Activated T-cell treated with anti-CD3 and anti-CD28 coated beads, Interleukin-2, amount 50 U/mL, for 4 hours (primary cell): Measurements from ENCODE around the gene CACNA1F. TPM values are rescaled to one million over a fixed set of nuclear protein-coding genes. Genes with fewer than 3 reads are reported as not detected.
A peak's percentile ranks its signal among the peaks of the same experiment; 100 is the strongest.

ENCODE experiments used
- ATAC-seq, 2 donors: fragments of 200-7000 bp; cut with Tn5 transposase; one replicate each; pipeline ENCODE4 v1.10.0; 2021
- DNase-seq: peaks from one replicate; pipeline ENCODE4 v3.0.0-alpha.2; 2020
- H3K27me3 Mint-ChIP-seq: one replicate; pipeline ENCODE4 v1.8.0; 2021; ENCODE audit warnings: low read depth, mixed read lengths
- H3K36me3 Mint-ChIP-seq: one replicate; pipeline ENCODE4 v1.8.0; 2022; ENCODE audit warnings: mixed read lengths; ENCODE audit not compliant: insufficient read depth
- H3K4me1 Mint-ChIP-seq: one replicate; pipeline ENCODE4 v1.8.0; 2021; ENCODE audit warnings: low read depth, mixed read lengths
- H3K4me3 Mint-ChIP-seq: one replicate; pipeline ENCODE4 v1.8.0; 2021; ENCODE audit warnings: mild to moderate bottlenecking, moderate library complexity, mixed read lengths
- H3K9me3 Mint-ChIP-seq: one replicate; pipeline ENCODE4 v1.8.0; 2021; ENCODE audit warnings: mixed read lengths
- total RNA-seq, 3 donors: library from RNA; stranded (reverse); gene quantifications; one replicate each; pipeline ENCODE4 v1.2.1, GENCODE V29; 2021

CACNA1F gene
- under 1 TPM in 2 of 3 donors, not detected in 1; 0.13 to 0.19 TPM for total RNA-seq

- Mint-ChIP-seq H3K4me1 (peaks cover 35% of the 10 kb centered on the region), H3K4me3 (no peak within 1 kb of the TSS)
Observed at GRCh38 chrX:49233176-49233575, at the start of gene CACNA1F. CACNA1F (minus strand) TSS chrX:49233340; CDS start chrX:49233309, 31 bp downstream.

DNA sequence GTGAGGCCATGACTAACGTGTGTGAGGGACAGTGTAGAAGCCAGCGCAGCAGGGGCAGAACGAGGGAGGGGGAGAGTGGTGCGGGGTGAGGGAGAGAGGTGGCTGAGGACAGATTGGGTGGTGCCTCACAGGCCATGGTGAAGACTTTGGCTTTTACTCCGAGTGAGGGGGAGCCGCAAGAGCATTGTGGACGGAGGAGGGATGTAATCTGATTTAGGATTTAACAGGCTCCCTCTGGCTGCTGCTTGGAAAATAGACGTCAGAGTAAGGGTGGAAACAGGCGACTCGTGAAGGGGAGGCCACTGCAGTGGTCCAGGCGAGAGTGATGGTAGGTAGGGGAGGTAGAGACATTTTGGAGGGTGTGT is 49.5 kb upstream of the CACNA1F start:
- peaks cover 43% of the 10 kb centered on the region for H3K4me1 Mint-ChIP-seq
- H3K27me3 Mint-ChIP-seq: no peaks in the 10 kb centered on the region
- DNase-seq: no peak
- no peaks in the 10 kb centered on the region for H3K36me3 Mint-ChIP-seq
- H3K4me3 Mint-ChIP-seq: no peak overlapping the region
- ATAC-seq: no peak
- no peaks in the 10 kb centered on the region for H3K9me3 Mint-ChIP-seq

More at GRCh38 chrX:49233176-49233575, at the start of gene CACNA1F:
- no peak for ATAC-seq
- H3K27me3 Mint-ChIP-seq: no peaks in the 10 kb centered on the region
- no peaks in the 10 kb centered on the region for H3K9me3 Mint-ChIP-seq
- no peak for DNase-seq
- no peaks in the 10 kb centered on the region for H3K36me3 Mint-ChIP-seq

DNA sequence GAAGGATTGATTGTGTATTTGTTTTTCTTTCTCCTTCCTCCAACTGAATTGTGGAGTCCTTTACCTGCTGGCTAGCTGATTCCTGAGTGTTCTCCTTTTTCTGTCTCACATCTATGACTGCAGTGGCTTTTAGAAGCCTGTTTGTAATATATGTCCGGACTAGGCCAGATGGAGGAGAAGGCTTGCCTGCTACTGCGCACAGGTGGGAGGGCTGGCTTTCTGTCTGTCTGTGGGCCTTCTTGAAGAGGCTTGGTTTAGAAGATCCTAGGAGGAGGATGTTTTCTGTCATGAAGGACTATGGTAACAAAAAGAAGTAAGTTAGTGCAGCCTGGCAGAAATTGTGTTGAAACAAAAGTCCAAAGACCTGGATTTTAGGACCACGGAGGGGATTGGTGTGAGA is 44.9 kb upstream of the CACNA1F start:
- ATAC-seq: no peak
- peaks cover 3% of the 10 kb centered on the region for H3K36me3 Mint-ChIP-seq
- no peaks in the 10 kb centered on the region for H3K27me3 Mint-ChIP-seq
- peak overlapping the region; percentile 14 for H3K4me3 Mint-ChIP-seq
- H3K4me1 Mint-ChIP-seq: peaks cover 83% of the 10 kb centered on the region
- DNase-seq: no peak
- no peaks in the 10 kb centered on the region for H3K9me3 Mint-ChIP-seq

GRCh38 chrX:49277535-49277830 is 44.3 kb upstream of the CACNA1F start:
- Mint-ChIP-seq H3K4me1 (peaks cover 85% of the 10 kb centered on the region), H3K36me3 (peaks cover 3% of the 10 kb centered on the region), H3K4me3 (peak overlapping the region; percentile 73), H3K27me3 (no peaks in the 10 kb centered on the region), H3K9me3 (no peaks in the 10 kb centered on the region)
- DNase-seq: no peak
- ATAC-seq: peak; percentile 40 to 44

GRCh38 chrX:49276671-49277534 is 43.8 kb upstream of the CACNA1F start:
- ATAC-seq: peak; percentile 16 to 27
- Mint-ChIP-seq H3K4me1 (peaks cover 85% of the 10 kb centered on the region), H3K4me3 (peak overlapping the region; percentile 73), H3K36me3 (peaks cover 3% of the 10 kb centered on the region), H3K9me3 (no peaks in the 10 kb centered on the region), H3K27me3 (no peaks in the 10 kb centered on the region)
- DNase-seq: peak; percentile 2

DNA sequence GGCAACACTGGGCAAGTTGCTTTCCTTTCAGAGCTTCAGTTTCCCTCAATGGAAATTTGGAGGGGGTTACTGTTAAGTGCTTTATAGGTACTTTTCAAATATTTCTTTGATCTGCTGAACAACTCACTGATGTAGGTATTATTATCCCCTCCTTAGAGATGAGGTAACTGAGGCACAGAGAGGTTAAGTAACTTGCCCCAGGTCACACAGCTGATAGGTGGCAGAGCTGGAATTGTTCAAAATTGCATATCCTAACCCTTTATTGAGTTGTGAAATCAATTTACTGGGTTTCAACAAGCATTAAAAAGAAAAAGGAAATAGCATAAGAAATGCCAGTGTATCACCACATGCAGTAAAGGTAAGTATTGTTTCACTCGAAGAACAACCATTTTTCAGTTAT is 43.1 kb upstream of the CACNA1F start:
- Mint-ChIP-seq H3K4me1 (peaks cover 91% of the 10 kb centered on the region), H3K36me3 (peaks cover 4% of the 10 kb centered on the region), H3K9me3 (no peaks in the 10 kb centered on the region), H3K4me3 (no peak overlapping the region), H3K27me3 (no peaks in the 10 kb centered on the region)
- ATAC-seq (no peak), DNase-seq (no peak)

DNA sequence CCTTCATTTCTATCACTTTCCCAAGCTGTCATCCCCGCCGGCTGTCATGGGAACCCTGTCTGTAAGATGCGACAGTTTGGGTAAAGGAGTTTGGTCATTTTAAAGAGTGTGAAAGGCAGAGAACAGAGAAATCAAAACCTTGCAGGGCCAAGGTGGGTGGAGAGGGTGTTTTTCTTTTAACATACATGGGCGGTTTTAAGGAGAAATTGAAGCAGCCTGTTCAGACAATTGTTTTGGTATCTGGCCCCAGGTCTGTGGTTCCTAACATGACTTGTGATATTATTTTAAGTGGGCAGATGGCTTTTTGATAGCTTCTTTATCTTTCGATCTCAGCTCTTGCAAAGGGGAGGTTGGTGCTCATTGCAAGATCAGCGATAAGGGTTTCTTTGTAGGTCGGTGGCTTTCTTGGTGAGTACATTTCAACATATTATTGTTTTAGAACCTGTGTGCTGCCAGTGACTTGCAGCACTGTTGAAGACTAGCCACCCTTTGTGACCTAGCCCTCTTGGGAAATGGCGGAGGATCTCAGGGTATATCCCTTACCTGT is 40.1 kb upstream of the CACNA1F start:
- peak; percentile 4 for ATAC-seq
- Mint-ChIP-seq H3K4me1 (peaks cover 77% of the 10 kb centered on the region), H3K27me3 (no peaks in the 10 kb centered on the region), H3K9me3 (no peaks in the 10 kb centered on the region), H3K36me3 (peaks cover 8% of the 10 kb centered on the region), H3K4me3 (peak overlapping the region; percentile 76)
- no peak for DNase-seq

GRCh38 chrX:49272421-49272820 is 39.3 kb upstream of the CACNA1F start:
- Mint-ChIP-seq H3K4me1 (peaks cover 73% of the 10 kb centered on the region), H3K36me3 (peaks cover 8% of the 10 kb centered on the region), H3K4me3 (peak overlapping the region; percentile 76), H3K27me3 (no peaks in the 10 kb centered on the region), H3K9me3 (no peaks in the 10 kb centered on the region)
- no peak for ATAC-seq
- no peak for DNase-seq

- Mint-ChIP-seq H3K4me3 (peak overlapping the region; percentile 76), H3K4me1 (peaks cover 62% of the 10 kb centered on the region), H3K36me3 (peaks cover 8% of the 10 kb centered on the region), H3K27me3 (no peaks in the 10 kb centered on the region), H3K9me3 (no peaks in the 10 kb centered on the region)
- DNase-seq: no peak
- no peak for ATAC-seq
Observed at GRCh38 chrX:49271341-49271740, 38.2 kb upstream of the CACNA1F start.

DNA sequence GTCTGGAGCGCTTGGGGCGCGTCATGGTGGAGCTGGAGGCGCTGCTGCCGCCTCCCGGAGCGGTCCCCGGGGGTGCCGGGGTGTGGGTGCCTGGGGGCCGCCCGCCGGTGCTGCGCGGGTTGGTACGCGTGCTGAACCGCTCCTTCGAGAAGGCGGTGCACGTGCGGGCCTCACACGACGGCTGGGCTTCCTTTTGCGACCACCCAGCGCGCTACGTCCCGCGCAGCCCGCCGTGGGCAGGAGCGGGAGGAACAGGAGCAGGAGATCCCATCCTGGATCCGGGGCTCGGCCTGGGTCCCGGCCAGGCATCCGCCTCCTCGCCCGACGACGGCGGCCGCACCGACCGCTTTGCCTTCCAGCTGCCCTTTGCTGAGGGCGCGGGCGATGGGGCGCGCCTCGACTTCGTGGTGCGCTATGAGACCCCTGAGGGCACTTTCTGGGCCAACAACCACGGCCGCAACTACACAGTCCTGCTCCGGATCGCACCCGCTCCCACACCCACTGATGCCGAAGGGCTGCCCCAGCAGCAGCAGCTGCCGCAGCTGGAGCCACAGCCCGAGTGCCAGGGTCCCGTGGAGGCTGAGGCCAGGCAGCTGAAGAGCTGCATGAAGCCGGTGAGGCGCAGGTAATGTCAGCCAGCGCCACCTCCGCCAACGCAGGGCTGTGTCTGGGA is 37.2 kb upstream of the CACNA1F start:
- H3K4me1 Mint-ChIP-seq: peaks cover 53% of the 10 kb centered on the region
- peaks cover 8% of the 10 kb centered on the region for H3K36me3 Mint-ChIP-seq
- no peaks in the 10 kb centered on the region for H3K9me3 Mint-ChIP-seq
- no peak for DNase-seq
- no peaks in the 10 kb centered on the region for H3K27me3 Mint-ChIP-seq
- no peak for ATAC-seq
- H3K4me3 Mint-ChIP-seq: peak overlapping the region; percentile 76

DNA sequence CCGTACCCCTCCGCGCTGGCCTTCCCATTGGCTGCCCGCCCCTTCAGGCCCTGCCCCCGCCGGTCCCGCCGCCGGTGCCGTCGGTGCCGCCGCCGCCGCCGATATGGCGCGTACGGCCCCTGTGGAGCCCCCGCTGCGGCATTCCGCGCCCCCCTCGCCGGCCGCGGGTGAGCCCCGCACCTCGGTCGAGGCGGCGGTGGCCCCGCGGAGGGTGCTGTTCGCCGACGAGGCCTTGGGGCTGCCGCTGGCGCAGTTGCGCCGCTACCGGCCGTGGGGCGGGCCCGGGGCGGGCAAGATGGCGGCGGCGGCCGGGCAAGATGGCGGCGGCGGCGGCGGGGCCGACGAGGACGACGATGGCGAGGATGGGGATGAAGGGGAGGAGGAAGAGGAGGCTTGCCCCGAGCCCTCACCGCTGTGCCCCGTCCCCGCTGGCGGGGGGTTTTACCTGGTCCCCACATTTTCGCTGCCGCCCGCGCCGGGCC is 36.7 kb upstream of the CACNA1F start, which contains the start of gene PPP1R3F:
PPP1R3F (plus strand) TSS at position 27 of the 482 bp plus-strand sequence; CDS start at position 104, 77 bp downstream.
- ATAC-seq: peak; percentile 8 to 19

GRCh38 chrX:49269010-49269766 is 36.0 kb upstream of the CACNA1F start:
- no peaks in the 10 kb centered on the region for H3K27me3 Mint-ChIP-seq
- H3K4me1 Mint-ChIP-seq: peaks cover 47% of the 10 kb centered on the region
- H3K9me3 Mint-ChIP-seq: no peaks in the 10 kb centered on the region
- DNase-seq (peak; percentile 91), ATAC-seq (peak; percentile 81 to 84)
- H3K4me3 Mint-ChIP-seq: peak overlapping the region; percentile 87
- H3K36me3 Mint-ChIP-seq: peaks cover 5% of the 10 kb centered on the region

More for the DNA sequence above, 36.7 kb upstream of the CACNA1F start, which contains the start of gene PPP1R3F:
- peak within 1 kb of the TSS; percentile 87 for H3K4me3 Mint-ChIP-seq
- H3K36me3 Mint-ChIP-seq: peaks cover 5% of the 10 kb centered on the region
- H3K4me1 Mint-ChIP-seq: peaks cover 51% of the 10 kb centered on the region
- no peak for DNase-seq
- no peaks in the 10 kb centered on the region for H3K9me3 Mint-ChIP-seq
- no peaks in the 10 kb centered on the region for H3K27me3 Mint-ChIP-seq

DNA sequence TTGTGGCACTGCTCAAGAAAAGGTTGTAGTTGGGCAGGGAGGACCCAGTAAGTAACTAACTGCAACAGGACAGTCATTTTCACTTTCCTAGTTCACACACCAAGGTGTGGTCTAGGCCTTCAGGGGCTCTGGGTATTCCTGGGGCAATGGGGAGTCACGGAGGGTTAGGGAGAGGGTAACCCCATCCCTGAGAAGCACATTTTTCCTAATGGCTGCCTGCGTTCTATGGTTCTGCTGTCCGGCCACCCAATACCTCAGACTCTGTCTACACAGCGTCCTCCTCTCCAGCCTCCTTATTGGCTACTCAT is 35.5 kb upstream of the CACNA1F start:
- no peak for DNase-seq
- Mint-ChIP-seq H3K4me1 (peaks cover 45% of the 10 kb centered on the region), H3K4me3 (peak overlapping the region; percentile 87), H3K36me3 (peaks cover 5% of the 10 kb centered on the region), H3K27me3 (no peaks in the 10 kb centered on the region), H3K9me3 (no peaks in the 10 kb centered on the region)
- no peak for ATAC-seq
